ENCODE results near the gene RAB20. TPM values are rescaled to one million over a fixed set of nuclear protein-coding genes. Genes with fewer than 3 reads are reported as not detected.
"Not testable (repeated sequence)": the region's sequence is repeated elsewhere in the genome, so short reads cannot be mapped to it uniquely, and the experiment has no call there.

Gene RAB20, protein sequence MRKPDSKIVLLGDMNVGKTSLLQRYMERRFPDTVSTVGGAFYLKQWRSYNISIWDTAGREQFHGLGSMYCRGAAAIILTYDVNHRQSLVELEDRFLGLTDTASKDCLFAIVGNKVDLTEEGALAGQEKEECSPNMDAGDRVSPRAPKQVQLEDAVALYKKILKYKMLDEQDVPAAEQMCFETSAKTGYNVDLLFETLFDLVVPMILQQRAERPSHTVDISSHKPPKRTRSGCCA
- 3.3 and 6.4 TPM in 2 replicates for total RNA-seq (2014; rRNA removed; shearing (Covaris generic))
- 2.7 TPM in 2 replicates for polyA plus RNA-seq (2016; fragmentation: Nextera tagmentation; extraction: Ambion mirVana)

DNA sequence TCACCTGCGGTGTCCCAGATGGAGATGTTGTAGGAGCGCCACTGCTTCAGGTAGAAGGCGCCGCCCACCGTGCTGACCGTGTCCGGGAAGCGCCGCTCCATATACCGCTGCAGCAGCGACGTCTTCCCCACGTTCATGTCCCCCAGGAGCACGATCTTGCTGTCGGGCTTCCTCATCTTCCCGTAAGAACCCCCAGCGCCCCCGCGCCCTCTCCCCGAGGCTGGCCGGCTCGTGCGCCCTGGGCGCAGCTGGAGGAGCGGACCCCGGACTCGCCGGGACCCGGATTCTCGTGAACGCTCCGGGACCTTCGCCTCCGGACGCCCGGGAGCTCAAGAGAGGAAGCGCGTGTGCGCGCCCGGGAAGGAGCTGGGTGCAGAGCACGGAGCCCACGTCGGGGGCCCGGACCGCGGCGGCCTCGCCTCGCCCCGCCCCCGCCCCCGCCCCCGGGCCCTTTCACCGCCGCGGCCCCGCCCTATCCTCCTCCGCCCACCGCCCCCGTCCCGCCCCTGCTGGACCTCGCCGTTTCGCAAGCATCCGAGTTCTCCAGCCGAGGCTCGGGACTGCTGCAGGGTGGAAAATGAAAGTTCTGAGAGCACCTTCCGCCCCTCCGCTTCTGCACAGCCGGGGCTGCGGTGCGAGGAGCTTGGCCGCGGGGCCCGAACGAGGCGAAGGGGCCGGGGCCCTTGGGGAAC, at the start of gene RAB20:
RAB20 (minus strand) TSS at position 379 of the 692 bp plus-strand sequence; CDS start at position 176, 203 bp downstream.
- Histone ChIP-seq H3K27ac (no peak within 1 kb of the TSS), H3K4me3 (peak within 1 kb of the TSS; percentile 100), H3K4me2 (ENCODE audit: unreplicated experiment) (peak within 1 kb of the TSS; percentile 100), H3K79me2 (ENCODE audit: insufficient read depth) (no peaks in the 10 kb centered on the region), H3K9ac (peak within 1 kb of the TSS; percentile 79), H3F3A (ENCODE audit: insufficient read depth) (peaks cover 27% of the 10 kb centered on the region), H2AFZ (peak within 1 kb of the TSS; percentile 99), H3K4me1 (ENCODE audit: insufficient read depth) (no peaks in the 10 kb centered on the region; the same call in 1 of the 2 replicates), H3K9me3 (ENCODE audit: low read depth) (no peaks in the 10 kb centered on the region), H3K27me3 (replicated peaks; ENCODE audit: insufficient read depth) (no peaks in the 10 kb centered on the region), H3K36me3 (ENCODE audit: low read depth) (no peaks in the 10 kb centered on the region), H3K9me2 (ENCODE audit: insufficient read depth) (no peaks in the 10 kb centered on the region), H4K20me1 (ENCODE audit: insufficient read depth) (no peaks in the 10 kb centered on the region)
- DNase-seq = peak; percentile 82
- no peak for TF ChIP-seq EZH2 (IDR thresholded peaks at IDR 0.05; ENCODE audit: insufficient read depth, poor library complexity, severe bottlenecking)
- no peak for TF ChIP-seq EZH2phosphoT487 (IDR thresholded peaks at IDR 0.05; ENCODE audit: insufficient read depth, low read depth)
- in situ Hi-C loops (cut with MboI) = no loop called here
- 1 to 3% methylated on average over 43 to 73 of the region's 79 CpGs for WGBS, 2 experiments (ENCODE audit: low coverage in 1 of 2, low lambda C conversion rate in 2 of 2, missing lambda C conversion rate in 2 of 2)

DNA sequence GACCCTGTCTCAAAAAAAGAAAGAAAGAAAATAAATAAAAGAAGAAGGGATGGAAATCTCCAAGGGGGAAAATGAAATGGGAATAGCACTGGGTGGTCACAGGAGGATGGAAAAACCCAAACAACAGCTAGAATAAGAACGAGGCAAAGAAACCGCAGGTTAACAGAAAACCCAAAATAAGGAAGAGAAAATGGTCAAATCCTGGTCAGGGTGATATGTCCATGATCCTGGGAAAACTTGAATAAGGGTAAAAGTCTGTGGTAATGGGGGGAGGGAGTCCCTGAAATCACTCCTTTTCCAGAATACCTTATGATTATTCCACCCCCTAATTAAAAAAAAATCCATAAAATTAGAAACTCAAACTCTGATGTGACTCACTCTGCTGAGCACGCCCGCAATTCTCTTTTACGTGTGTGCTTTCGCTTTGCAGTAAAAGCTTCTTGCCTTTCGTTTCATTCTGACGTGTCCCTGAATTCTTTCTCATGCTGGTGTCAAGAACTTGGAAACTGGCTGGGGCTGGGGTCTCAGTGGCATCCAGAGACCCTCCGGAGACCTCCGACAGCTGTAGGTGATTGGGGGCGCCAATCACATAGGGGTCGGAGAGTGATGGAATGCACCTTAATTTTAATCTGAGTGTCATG, 49.6 kb upstream of the RAB20 start:
- TF ChIP-seq EZH2 (IDR thresholded peaks at IDR 0.05; ENCODE audit: insufficient read depth, poor library complexity, severe bottlenecking) (no peak), EZH2phosphoT487 (IDR thresholded peaks at IDR 0.05; ENCODE audit: insufficient read depth, low read depth) (no peak)
- no peak overlapping the region for H3K27ac ChIP-seq

DNA sequence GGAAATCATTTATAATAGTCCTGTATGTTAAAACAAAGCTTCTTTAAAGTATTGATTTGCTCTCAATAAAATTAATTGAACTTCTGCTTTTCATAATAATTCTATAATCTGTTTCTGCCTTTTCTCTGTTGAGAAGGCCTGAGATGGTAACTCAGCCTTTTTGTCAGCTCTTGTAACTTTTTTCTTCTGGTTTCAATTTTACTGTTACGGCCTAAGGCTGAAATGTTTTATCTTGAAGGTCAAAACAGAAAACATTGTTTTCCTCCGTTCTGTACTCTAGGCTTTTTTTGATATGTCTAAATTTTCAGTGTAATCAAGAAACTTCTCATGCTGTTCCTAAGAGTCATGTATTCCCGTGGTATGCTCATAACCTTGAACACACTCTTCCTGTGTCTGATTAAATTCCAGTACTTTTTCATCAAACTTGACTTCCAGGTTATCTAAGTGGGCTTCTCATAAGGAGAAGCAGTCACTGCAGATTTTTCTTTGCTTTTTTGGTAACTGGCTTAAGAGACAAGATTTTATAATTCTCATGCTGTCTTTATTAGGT, 46.2 kb upstream of the RAB20 start:
- Histone ChIP-seq H3K9ac (no peak overlapping the region), H3K9me2 (ENCODE audit: insufficient read depth) (no peaks in the 10 kb centered on the region), H2AFZ (no peak overlapping the region), H3K4me1 (ENCODE audit: insufficient read depth) (no peaks in the 10 kb centered on the region), H3K27me3 (replicated peaks; ENCODE audit: insufficient read depth) (no peaks in the 10 kb centered on the region), H4K20me1 (ENCODE audit: insufficient read depth) (no peaks in the 10 kb centered on the region), H3K36me3 (ENCODE audit: low read depth) (no peaks in the 10 kb centered on the region), H3K27ac (no peak overlapping the region), H3K4me2 (ENCODE audit: unreplicated experiment) (no peak overlapping the region), H3F3A (ENCODE audit: insufficient read depth) (no peaks in the 10 kb centered on the region), H3K79me2 (ENCODE audit: insufficient read depth) (no peaks in the 10 kb centered on the region), H3K4me3 (no peak overlapping the region), H3K9me3 (ENCODE audit: low read depth) (no peaks in the 10 kb centered on the region)
- no peak for DNase-seq
- in situ Hi-C loops (cut with MboI) = no loop called here
- WGBS, 2 experiments (ENCODE audit: low coverage in 1 of 2, low lambda C conversion rate in 2 of 2, missing lambda C conversion rate in 2 of 2) = 86 to 92% methylated on average over 3 of the region's 3 CpGs
- TF ChIP-seq EZH2phosphoT487 (IDR thresholded peaks at IDR 0.05; ENCODE audit: insufficient read depth, low read depth) (no peak), EZH2 (IDR thresholded peaks at IDR 0.05; ENCODE audit: insufficient read depth, poor library complexity, severe bottlenecking) (no peak)

More for the DNA sequence above, 49.6 kb upstream of the RAB20 start:
- H3K4me2 ChIP-seq (ENCODE audit: unreplicated experiment) = no peak overlapping the region
- no peak overlapping the region for H3K9ac ChIP-seq
- H2AFZ ChIP-seq = no peak overlapping the region
- no peaks in the 10 kb centered on the region for H3F3A ChIP-seq (ENCODE audit: insufficient read depth)
- H3K36me3 ChIP-seq (ENCODE audit: low read depth) = no peaks in the 10 kb centered on the region
- H3K9me3 ChIP-seq (ENCODE audit: low read depth) = no peaks in the 10 kb centered on the region
- H4K20me1 ChIP-seq (ENCODE audit: insufficient read depth) = no peaks in the 10 kb centered on the region
- 0 out of 2 replicates have a peak, but pooled peaks cover 3% of the 10 kb centered on the region for H3K4me1 ChIP-seq (ENCODE audit: insufficient read depth)
- WGBS, 2 experiments (ENCODE audit: low coverage in 1 of 2, low lambda C conversion rate in 2 of 2, missing lambda C conversion rate in 2 of 2) = 66 to 75% methylated on average over 12 of the region's 12 CpGs
- in situ Hi-C loops (cut with MboI) = no loop called here
- H3K27me3 ChIP-seq (replicated peaks; ENCODE audit: insufficient read depth) = no peaks in the 10 kb centered on the region
- peaks cover 2% of the 10 kb centered on the region; the same call in 1 of the 2 replicates for H3K79me2 ChIP-seq (ENCODE audit: insufficient read depth)
- DNase-seq = peak; percentile 17
- no peak overlapping the region for H3K4me3 ChIP-seq
- H3K9me2 ChIP-seq (ENCODE audit: insufficient read depth) = no peaks in the 10 kb centered on the region

DNA sequence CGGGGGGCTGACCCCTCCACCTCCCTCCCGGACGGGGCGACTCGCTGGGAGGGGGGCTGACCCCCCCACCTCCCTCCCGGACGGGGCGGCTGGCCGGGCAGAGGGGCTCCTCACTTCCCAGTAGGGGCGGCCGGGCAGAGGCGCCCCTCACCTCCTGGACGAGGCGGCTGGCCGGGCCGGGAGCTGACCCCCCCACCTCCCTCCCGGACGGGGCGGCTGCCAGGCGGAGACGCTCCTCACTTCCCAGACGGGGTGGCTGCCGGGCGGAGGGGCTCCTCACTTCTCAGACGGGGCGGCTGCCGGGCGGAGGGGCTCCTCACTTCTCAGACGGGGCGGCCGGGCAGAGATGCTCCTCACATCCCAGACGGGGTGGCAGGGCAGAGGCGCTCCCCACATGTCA, 44.8 kb upstream of the RAB20 start:
- H3K4me1 ChIP-seq (ENCODE audit: insufficient read depth); H3K4me2 ChIP-seq (ENCODE audit: unreplicated experiment); in situ Hi-C loops (cut with MboI); H3K27ac ChIP-seq; H3K27me3 ChIP-seq (replicated peaks; ENCODE audit: insufficient read depth); H2AFZ ChIP-seq; H3K36me3 ChIP-seq (ENCODE audit: low read depth); H3K79me2 ChIP-seq (ENCODE audit: insufficient read depth); H3F3A ChIP-seq (ENCODE audit: insufficient read depth); H3K9me3 ChIP-seq (ENCODE audit: low read depth); H3K9me2 ChIP-seq (ENCODE audit: insufficient read depth); H4K20me1 ChIP-seq (ENCODE audit: insufficient read depth); DNase-seq; H3K9ac ChIP-seq; H3K4me3 ChIP-seq: not testable (repeated sequence)
- WGBS, 2 experiments (ENCODE audit: low coverage in 1 of 2, low lambda C conversion rate in 2 of 2, missing lambda C conversion rate in 2 of 2) = 89% methylated on average over 32 of the region's 33 CpGs; no CpG with 5 or more reads in 1 of the 2 experiments
